GM23248 (cell line): Measurements from ENCODE around the gene PCSK2. TPM values are rescaled to one million over a fixed set of nuclear protein-coding genes. Genes with fewer than 3 reads are reported as not detected.

ENCODE experiments used
- DNase-seq: peaks from one replicate; pipeline ENCODE4 v3.0.0-alpha.2; 2015
- H2AFZ ChIP-seq: fragments of 200-600 bp; sonication (generic); 2 replicates; pipeline ENCODE4 v1.6.1; 2016; ENCODE audit warnings: antibody characterized with exemption
- H3F3A ChIP-seq: fragments of 200-600 bp; sonication (generic); 2 replicates; pipeline ENCODE4 v1.6.1; 2016; ENCODE audit warnings: mild to moderate bottlenecking, antibody characterized with exemption, mixed run types; ENCODE audit not compliant: insufficient read depth
- H3K27ac ChIP-seq: fragments of 200-600 bp; sonication (generic); 2 replicates; pipeline ENCODE4 v1.5.1; 2016; ENCODE audit warnings: mild to moderate bottlenecking
- H3K27me3 ChIP-seq: fragments of 200-600 bp; sonication (generic); replicated peaks from 2 replicates; pipeline ENCODE4 v1.6.1; 2016; ENCODE audit warnings: mild to moderate bottlenecking; ENCODE audit not compliant: insufficient read depth
- H3K36me3 ChIP-seq: fragments of 200-600 bp; sonication (generic); 2 replicates; pipeline ENCODE4 v1.6.1; 2016; ENCODE audit warnings: low read depth, mild to moderate bottlenecking
- H3K4me1 ChIP-seq: fragments of 200-600 bp; sonication (generic); 2 replicates; pipeline ENCODE4 v1.6.1; 2016; ENCODE audit warnings: mild to moderate bottlenecking; ENCODE audit not compliant: insufficient read depth
- H3K4me2 ChIP-seq: fragments of 200-600 bp; sonication (generic); one replicate; pipeline ENCODE4 v1.6.1; 2016; ENCODE audit warnings: mild to moderate bottlenecking; ENCODE audit not compliant: unreplicated experiment
- H3K4me3 ChIP-seq: fragments of 200-600 bp; sonication (generic); 2 replicates; pipeline ENCODE4 v1.5.1; 2016; ENCODE audit warnings: mild to moderate bottlenecking
- H3K79me2 ChIP-seq: fragments of 200-600 bp; sonication (generic); 2 replicates; pipeline ENCODE4 v1.6.1; 2016; ENCODE audit warnings: mild to moderate bottlenecking; ENCODE audit not compliant: insufficient read depth
- H3K9ac ChIP-seq: fragments of 200-600 bp; sonication (generic); 2 replicates; pipeline ENCODE4 v1.6.1; 2016; ENCODE audit warnings: mild to moderate bottlenecking
- H3K9me2 ChIP-seq: fragments of 200-600 bp; sonication (generic); 2 replicates; pipeline ENCODE4 v1.6.1; 2016; ENCODE audit warnings: mixed run types, mild to moderate bottlenecking, moderate library complexity; ENCODE audit not compliant: insufficient read depth
- H3K9me3 ChIP-seq: fragments of 200-600 bp; sonication (generic); one replicate; pipeline ENCODE4 v1.6.1; 2017; ENCODE audit warnings: low read depth
- H4K20me1 ChIP-seq: fragments of 200-600 bp; sonication (generic); 2 replicates; pipeline ENCODE4 v1.6.0; 2016; ENCODE audit not compliant: insufficient read depth
- EZH2 ChIP-seq: fragments of 200-600 bp; sonication (generic); IDR thresholded peaks from 2 replicates; pipeline ENCODE4 v1.6.1; 2018; ENCODE audit warnings: antibody characterized with exemption, mild to moderate bottlenecking; ENCODE audit not compliant: insufficient read depth, poor library complexity, severe bottlenecking
- EZH2phosphoT487 ChIP-seq: fragments of 200-600 bp; sonication (generic); IDR thresholded peaks from 2 replicates; pipeline ENCODE4 v1.6.1; 2018; ENCODE audit warnings: antibody characterized with exemption, moderate library complexity, mild to moderate bottlenecking, low read depth; ENCODE audit not compliant: insufficient read depth
- WGBS, 2 experiments: methylation state at CpG; one replicate each; pipeline ENCODE4 v1.1.6; 2015 to 2017; ENCODE audit warnings: low lambda C conversion rate in 2 of 2, low coverage in 1 of 2; ENCODE audit errors: missing lambda C conversion rate in 2 of 2; 5-methylcytosine and 5-hydroxymethylcytosine counted together
- in situ Hi-C: fragments of 300-500 bp; cut with MboI; formaldehyde crosslinking; loops from 2 replicates; pipeline ENCODE4 v1.15.0; 2020
- polyA plus RNA-seq: library from polyadenylated mRNA; unstranded; fragments of >200 nt; fragmentation: Nextera tagmentation; extraction: Ambion mirVana; gene quantifications from 2 replicates; pipeline ENCODE4 v1.2.1, GENCODE V29; 2016
- small RNA-seq: library from RNA; depleted of rRNA; stranded (forward); fragments of <200 nt; gene quantifications from one replicate; pipeline ENCODE3, GENCODE V24; 2014; ENCODE audit warnings: low read depth, low replicate concordance
- total RNA-seq: library from RNA; depleted of rRNA; stranded (reverse); fragments of >200 nt; shearing (Covaris generic); gene quantifications from 2 replicates; pipeline ENCODE4 v1.2.3, GENCODE V29; 2014

PCSK2 gene
- total and polyA plus RNA-seq, 2 experiments from 2014 or later = not detected

DNA sequence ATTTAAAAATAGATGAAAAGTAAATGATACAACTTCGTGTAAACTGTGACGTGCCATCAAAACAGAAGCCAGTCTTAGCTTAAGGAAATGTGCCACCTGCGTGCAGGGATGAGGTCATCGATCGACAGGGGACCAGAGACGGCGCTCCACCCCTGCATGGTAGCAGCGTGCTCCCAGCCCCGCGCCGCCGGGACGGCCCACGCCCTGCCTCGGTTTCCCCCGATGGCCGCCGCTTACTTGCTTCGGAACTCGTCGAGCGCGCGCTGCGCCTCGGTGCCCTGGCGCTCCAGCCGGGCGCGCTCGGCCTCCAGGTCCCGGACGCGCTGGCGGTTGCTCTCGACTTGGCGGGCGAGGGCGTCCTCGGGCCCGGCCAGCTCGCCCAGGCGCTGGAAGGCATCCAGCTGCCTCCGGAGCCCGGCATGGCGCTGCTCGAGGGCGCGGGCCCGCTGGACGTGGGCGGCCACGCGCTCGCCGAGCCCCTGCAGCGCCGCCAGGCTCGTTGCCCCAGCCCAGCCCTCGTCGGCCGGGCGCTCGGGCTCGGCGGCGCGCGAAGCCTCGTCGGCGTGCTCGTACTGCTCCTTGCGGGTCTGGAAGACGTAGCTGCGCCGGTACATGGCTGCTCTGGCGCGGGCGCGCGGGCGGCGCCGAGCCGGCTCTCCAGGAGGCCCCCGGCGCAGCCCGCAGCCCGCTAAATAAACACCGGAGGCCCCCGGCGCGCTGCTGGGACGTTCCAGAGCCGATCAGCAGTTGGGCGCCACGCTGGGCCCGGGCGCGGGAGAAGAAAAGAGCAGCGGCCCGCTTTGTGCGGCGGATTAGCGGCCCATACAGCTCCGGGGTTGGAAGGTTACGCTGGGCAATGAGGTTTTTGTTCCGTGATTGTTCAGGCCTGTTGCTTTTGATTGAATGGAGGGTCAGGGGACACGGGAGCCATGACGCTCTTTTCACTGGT is 304.1 kb downstream of the PCSK2 start, which contains the start of gene BFSP1:
Gene BFSP1, minus strand, starts transcription at position 664 of the 949 bp plus-strand sequence. Its CDS starts 50 bp downstream, at position 614.
- 4% methylated on average over 62 to 82 of the region's 111 CpGs for whole genome bisulfite sequencing, 2 experiments
- no peaks in the 10 kb centered on the region for H3K9me2 ChIP-seq
- no peaks in the 10 kb centered on the region for H3K79me2 ChIP-seq
- no peaks in the 10 kb centered on the region for H3K9me3 ChIP-seq
- 0 out of 2 replicates have a peak, but pooled peaks cover 3% of the 10 kb centered on the region for H3K4me1 ChIP-seq
- peak; percentile 81 for DNase-seq
- H3K4me2 ChIP-seq = peak within 1 kb of the TSS; percentile 59
- H3K4me3 ChIP-seq = peak within 1 kb of the TSS; percentile 74
- in situ Hi-C loops = loop anchor here (10.0 kb wide), 2 partner anchors 74 to 374 kb away; no protein-coding TSS in a partner anchor
- peak within 1 kb of the TSS; percentile 63 for H3K9ac ChIP-seq
- no peak within 1 kb of the TSS for H3K27ac ChIP-seq
- peaks cover 5% of the 10 kb centered on the region for H3F3A ChIP-seq
- H3K36me3 ChIP-seq = no peaks in the 10 kb centered on the region
- H3K27me3 ChIP-seq = no peaks in the 10 kb centered on the region
- no peaks in the 10 kb centered on the region for H4K20me1 ChIP-seq
- H2AFZ ChIP-seq = peak within 1 kb of the TSS; percentile 85
- TF ChIP-seq EZH2phosphoT487 (no peak), EZH2 (no peak)

- H3K9me3 ChIP-seq = no peaks in the 10 kb centered on the region
- no peak for DNase-seq
- no peaks in the 10 kb centered on the region for H4K20me1 ChIP-seq
- 0 out of 2 replicates have a peak, but pooled peaks cover 3% of the 10 kb centered on the region for H3K4me1 ChIP-seq
- H3K27ac ChIP-seq = no peak overlapping the region
- no peaks in the 10 kb centered on the region for H3K9me2 ChIP-seq
- H3K4me3 ChIP-seq = peak overlapping the region; percentile 74
- no peak for TF ChIP-seq EZH2phosphoT487
- no peak for TF ChIP-seq EZH2
- no peaks in the 10 kb centered on the region for H3K36me3 ChIP-seq
- H3K4me2 ChIP-seq = peak overlapping the region; percentile 59
- no peaks in the 10 kb centered on the region for H3K27me3 ChIP-seq
- H2AFZ ChIP-seq = peak overlapping the region; percentile 85
- H3K9ac ChIP-seq = peak overlapping the region; percentile 63
- WGBS, 2 experiments = 53 to 63% methylated on average over 5 of the region's 5 CpGs
- in situ Hi-C loops = loop anchor here (10.0 kb wide), 2 partner anchors 73 to 373 kb away; no protein-coding TSS in a partner anchor
- H3F3A ChIP-seq = peaks cover 5% of the 10 kb centered on the region
- no peaks in the 10 kb centered on the region for H3K79me2 ChIP-seq
These were observed 304.8 kb downstream of the PCSK2 start for GRCh38 chr20:17531665-17532025.

- DNase-seq = peak; percentile 58
- 0 out of 2 replicates have a peak, but pooled peaks cover 3% of the 10 kb centered on the region for H3K4me1 ChIP-seq
- peaks cover 10% of the 10 kb centered on the region for H3F3A ChIP-seq
- in situ Hi-C loops = loop anchor here (10.0 kb wide), 2 partner anchors 71 to 371 kb away; no protein-coding TSS in a partner anchor
- no peak for TF ChIP-seq EZH2
- no peak for TF ChIP-seq EZH2phosphoT487
- no peaks in the 10 kb centered on the region for H3K9me2 ChIP-seq
- H3K36me3 ChIP-seq = no peaks in the 10 kb centered on the region
- H4K20me1 ChIP-seq = no peaks in the 10 kb centered on the region
- H3K27me3 ChIP-seq = no peaks in the 10 kb centered on the region
- H2AFZ ChIP-seq = peak overlapping the region; percentile 73
- no peaks in the 10 kb centered on the region for H3K9me3 ChIP-seq
- no peak overlapping the region for H3K9ac ChIP-seq
- no peak overlapping the region for H3K4me3 ChIP-seq
- H3K27ac ChIP-seq = no peak overlapping the region
- H3K79me2 ChIP-seq = no peaks in the 10 kb centered on the region
- WGBS, 2 experiments = 41 to 79% methylated on average over 1 of the region's 1 CpG
- no peak overlapping the region for H3K4me2 ChIP-seq
These were observed 306.6 kb downstream of the PCSK2 start for GRCh38 chr20:17533396-17533795.

- Histone ChIP-seq H3K9ac (no peak overlapping the region), H3K4me1 (0 out of 2 replicates have a peak, but pooled peaks cover 3% of the 10 kb centered on the region), H2AFZ (no peak overlapping the region), H3K79me2 (no peaks in the 10 kb centered on the region), H3K27me3 (no peaks in the 10 kb centered on the region), H3K4me2 (no peak overlapping the region), H3K36me3 (no peaks in the 10 kb centered on the region), H3F3A (peaks cover 10% of the 10 kb centered on the region), H3K27ac (no peak overlapping the region), H3K4me3 (no peak overlapping the region), H3K9me2 (no peaks in the 10 kb centered on the region), H4K20me1 (no peaks in the 10 kb centered on the region), H3K9me3 (no peaks in the 10 kb centered on the region)
- in situ Hi-C loops = loop anchor here (10.0 kb wide), 2 partner anchors 71 to 371 kb away; no protein-coding TSS in a partner anchor
- no peak for DNase-seq
- TF ChIP-seq EZH2 (no peak), EZH2phosphoT487 (no peak)
- 89 to 91% methylated on average over 3 of the region's 3 CpGs for WGBS, 2 experiments
These were observed 307.2 kb downstream of the PCSK2 start for GRCh38 chr20:17534077-17534476.

Small RNAs within 50 kb of the gene (small RNA-seq; reads per million reads assigned to genes)
- not detected for gene AL359511.1
- gene RNU1-131P = 0.19 reads per million
- gene RNU6-27P = not detected
